Chondrocyte (in vitro differentiated cells): ENCODE data around the gene VPS39. TPM values are rescaled to one million over a fixed set of nuclear protein-coding genes. Genes with fewer than 3 reads are reported as not detected.

Experiments
- DNase-seq: peaks from one replicate; pipeline ENCODE4 v3.0.0; 2021; ENCODE audit warnings: mixed read lengths, low spot score
- H3K27ac Mint-ChIP-seq: one replicate; pipeline ENCODE4 v1.8.0; 2021; ENCODE audit warnings: mild to moderate bottlenecking, moderate library complexity, mixed read lengths; ENCODE audit not compliant: unreplicated experiment
- H3K27me3 Mint-ChIP-seq: 2 replicates; pipeline ENCODE4 v1.8.0; 2021; ENCODE audit warnings: low read depth, mixed read lengths
- H3K36me3 Mint-ChIP-seq: 2 replicates; pipeline ENCODE4 v1.8.0; 2021; ENCODE audit warnings: low read depth, mixed read lengths
- H3K4me1 Mint-ChIP-seq: 2 replicates; pipeline ENCODE4 v1.8.0; 2021; ENCODE audit warnings: low read depth, mild to moderate bottlenecking, mixed read lengths
- H3K4me3 Mint-ChIP-seq: one replicate; pipeline ENCODE4 v1.8.0; 2021; ENCODE audit warnings: mild to moderate bottlenecking, moderate library complexity, mixed read lengths; ENCODE audit not compliant: unreplicated experiment
- H3K9me3 Mint-ChIP-seq: 2 replicates; pipeline ENCODE4 v1.8.0; 2021; ENCODE audit warnings: low read depth, mixed read lengths
- CTCF ChIP-seq: fragments of 200-600 bp; sonication (generic); IDR thresholded peaks from 2 replicates; pipeline ENCODE4 v1.5.0; 2021; ENCODE audit warnings: antibody characterized with exemption, mild to moderate bottlenecking, moderate library complexity
- total RNA-seq: library from RNA; stranded (reverse); gene quantifications from 3 replicates; pipeline ENCODE4 v1.2.1, GENCODE V29; 2021

Gene VPS39
- total RNA-seq, 1 donor from 2014 or later: 53.5 TPM

DNA sequence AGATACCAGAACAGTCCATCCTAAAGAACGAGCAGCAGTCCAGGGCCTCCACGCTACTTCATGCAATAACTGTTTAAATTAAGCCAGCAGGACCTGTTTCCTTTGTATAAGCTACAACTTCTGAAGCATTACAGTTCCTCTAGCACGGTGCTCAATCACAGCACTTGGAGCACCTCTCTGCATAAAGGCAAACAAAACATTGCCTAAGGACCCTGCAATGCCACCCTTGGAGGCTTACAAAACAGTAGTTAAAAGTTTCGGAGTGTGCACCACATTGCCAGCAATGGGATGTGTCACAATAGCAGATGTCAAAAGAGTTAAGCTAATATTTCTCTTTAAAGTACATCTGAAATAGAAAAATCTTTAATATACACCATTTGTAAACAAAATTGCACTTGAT, 2.6 kb upstream of the VPS39 start:
- Mint-ChIP-seq H3K9me3 (no peaks in the 10 kb centered on the region), H3K4me3 (no peak overlapping the region), H3K27ac (no peak overlapping the region), H3K27me3 (no peaks in the 10 kb centered on the region), H3K36me3 (peaks cover 13% of the 10 kb centered on the region), H3K4me1 (peaks cover 22% of the 10 kb centered on the region)
- no peak for TF ChIP-seq CTCF
- no peak for DNase-seq

DNA sequence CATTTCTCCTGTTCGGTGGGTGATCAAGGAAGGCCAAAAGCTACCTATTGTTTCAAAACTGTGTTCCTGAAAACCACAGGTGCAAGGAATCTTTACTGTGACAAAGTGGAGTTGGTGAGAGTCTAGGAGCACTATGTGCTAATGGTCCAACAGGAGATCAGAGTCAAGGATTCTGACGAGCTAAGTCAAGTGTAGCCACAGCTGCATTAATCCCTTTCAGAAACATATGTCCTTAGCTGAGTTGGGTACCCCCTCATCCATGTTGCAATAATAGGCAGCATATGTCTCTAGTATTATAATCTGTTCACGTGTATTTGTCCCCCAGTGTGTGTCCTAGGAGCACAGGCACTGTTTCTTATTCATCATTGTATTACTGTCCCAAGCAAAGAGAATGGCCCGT, 1.7 kb downstream of the VPS39 start:
- H3K27ac Mint-ChIP-seq: no peak overlapping the region
- no peaks in the 10 kb centered on the region for H3K27me3 Mint-ChIP-seq
- DNase-seq: no peak
- peak overlapping the region; percentile 44 for H3K4me3 Mint-ChIP-seq
- H3K4me1 Mint-ChIP-seq: peaks cover 31% of the 10 kb centered on the region
- H3K9me3 Mint-ChIP-seq: no peaks in the 10 kb centered on the region
- no peak for TF ChIP-seq CTCF
- peaks cover 5% of the 10 kb centered on the region for H3K36me3 Mint-ChIP-seq

DNA sequence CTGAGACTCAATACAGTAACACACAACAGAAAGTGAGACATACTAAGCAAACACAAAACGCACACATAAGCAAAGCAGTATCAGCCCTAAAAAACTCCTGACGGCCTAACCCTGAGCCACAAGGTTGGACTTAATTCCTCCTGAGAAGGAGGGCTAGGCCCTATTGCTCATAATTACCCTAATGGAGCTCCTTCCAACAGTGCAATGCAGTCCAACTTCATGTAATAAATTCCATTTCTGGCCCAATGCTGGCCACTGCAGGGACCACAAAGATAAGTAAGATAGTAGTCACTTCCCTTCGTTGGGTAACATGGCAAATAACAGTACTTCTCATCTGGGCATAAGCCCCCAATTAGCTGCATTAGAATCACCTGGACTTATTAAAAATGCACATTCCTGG, 4.2 kb downstream of the VPS39 start:
- no peak for TF ChIP-seq CTCF

DNA sequence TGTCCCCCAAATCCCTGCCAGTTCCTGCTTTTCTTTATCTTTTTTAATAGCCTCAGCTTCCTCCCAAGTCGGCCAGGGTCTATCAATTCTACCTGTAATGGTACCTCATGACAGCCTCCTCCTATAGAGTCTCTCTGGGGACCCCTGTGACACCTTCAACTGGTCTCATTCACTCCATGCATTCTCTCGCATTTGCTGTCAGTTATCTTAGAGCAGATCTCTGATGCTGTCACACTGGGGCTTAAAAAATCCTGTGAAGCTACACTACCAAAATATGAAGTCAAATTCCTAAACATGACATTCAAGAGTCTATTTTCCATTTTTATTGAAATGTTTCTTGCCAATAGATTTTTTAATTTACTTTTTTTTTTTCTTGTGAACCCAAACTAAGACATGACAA, 5.5 kb downstream of the VPS39 start:
- no peak overlapping the region for H3K27ac Mint-ChIP-seq
- no peak overlapping the region for H3K4me3 Mint-ChIP-seq

More for the DNA sequence above, 4.2 kb downstream of the VPS39 start:
- Mint-ChIP-seq H3K27ac (no peak overlapping the region), H3K4me3 (no peak overlapping the region), H3K36me3 (peaks cover 7% of the 10 kb centered on the region), H3K27me3 (no peaks in the 10 kb centered on the region), H3K4me1 (peaks cover 31% of the 10 kb centered on the region), H3K9me3 (no peaks in the 10 kb centered on the region)
- DNase-seq: no peak

GRCh38 chr15:42201801-42202200, 6.3 kb downstream of the VPS39 start:
- no peaks in the 10 kb centered on the region for H3K9me3 Mint-ChIP-seq
- TF ChIP-seq CTCF: no peak
- H3K27me3 Mint-ChIP-seq: no peaks in the 10 kb centered on the region
- H3K36me3 Mint-ChIP-seq: peaks cover 9% of the 10 kb centered on the region
- no peak for DNase-seq
- H3K4me1 Mint-ChIP-seq: peaks cover 18% of the 10 kb centered on the region
- H3K27ac Mint-ChIP-seq: no peak overlapping the region
- H3K4me3 Mint-ChIP-seq: no peak overlapping the region

More for the DNA sequence above, 5.5 kb downstream of the VPS39 start:
- Mint-ChIP-seq H3K36me3 (peaks cover 9% of the 10 kb centered on the region), H3K9me3 (no peaks in the 10 kb centered on the region), H3K4me1 (peaks cover 26% of the 10 kb centered on the region), H3K27me3 (no peaks in the 10 kb centered on the region)
- TF ChIP-seq CTCF: no peak
- no peak for DNase-seq
